ENCODE data around the gene METRN.

DNA sequence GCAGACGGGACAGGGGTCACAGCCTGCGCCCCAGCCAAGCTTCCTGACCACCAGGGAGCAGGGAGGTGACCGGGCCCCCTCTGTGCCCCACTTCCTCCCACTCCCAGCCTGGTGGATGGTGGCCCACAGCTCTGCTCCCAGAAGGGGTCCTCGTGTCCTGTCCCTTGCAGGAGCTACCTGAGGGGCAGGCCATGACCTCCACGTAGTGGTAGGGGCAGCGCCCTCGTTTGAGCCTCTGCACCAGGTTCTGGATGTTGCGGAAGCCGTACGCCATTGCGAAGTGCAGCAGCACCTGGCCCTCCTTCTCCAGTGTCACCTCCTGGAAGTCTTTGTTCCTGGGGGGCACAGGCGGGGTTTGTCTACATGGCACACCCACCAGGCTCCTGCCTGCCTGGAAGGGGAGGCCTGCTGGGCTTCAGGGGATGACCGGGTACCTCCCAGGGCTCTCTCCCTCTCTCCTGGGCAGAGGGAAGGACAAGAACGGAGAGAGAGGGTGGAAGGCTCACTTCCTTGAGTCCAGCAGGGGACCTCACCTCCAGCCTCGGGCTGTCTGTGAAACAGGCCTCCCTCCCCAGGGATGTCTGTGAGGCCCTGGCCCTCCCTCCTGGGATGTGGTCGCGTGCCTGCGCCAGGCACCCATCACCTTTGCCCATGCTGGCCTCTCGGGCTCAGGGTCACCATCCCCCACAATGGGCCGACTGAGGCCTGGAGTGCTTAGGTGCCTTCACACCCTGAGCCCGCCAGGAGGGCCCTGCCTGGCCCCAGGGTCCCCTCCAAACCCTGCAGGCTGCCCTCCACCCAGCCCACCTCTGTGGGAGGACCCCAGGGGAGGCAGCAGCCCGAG lies 16.0 kb downstream of the METRN start:
- TF ChIP-seq, protein P1, sequence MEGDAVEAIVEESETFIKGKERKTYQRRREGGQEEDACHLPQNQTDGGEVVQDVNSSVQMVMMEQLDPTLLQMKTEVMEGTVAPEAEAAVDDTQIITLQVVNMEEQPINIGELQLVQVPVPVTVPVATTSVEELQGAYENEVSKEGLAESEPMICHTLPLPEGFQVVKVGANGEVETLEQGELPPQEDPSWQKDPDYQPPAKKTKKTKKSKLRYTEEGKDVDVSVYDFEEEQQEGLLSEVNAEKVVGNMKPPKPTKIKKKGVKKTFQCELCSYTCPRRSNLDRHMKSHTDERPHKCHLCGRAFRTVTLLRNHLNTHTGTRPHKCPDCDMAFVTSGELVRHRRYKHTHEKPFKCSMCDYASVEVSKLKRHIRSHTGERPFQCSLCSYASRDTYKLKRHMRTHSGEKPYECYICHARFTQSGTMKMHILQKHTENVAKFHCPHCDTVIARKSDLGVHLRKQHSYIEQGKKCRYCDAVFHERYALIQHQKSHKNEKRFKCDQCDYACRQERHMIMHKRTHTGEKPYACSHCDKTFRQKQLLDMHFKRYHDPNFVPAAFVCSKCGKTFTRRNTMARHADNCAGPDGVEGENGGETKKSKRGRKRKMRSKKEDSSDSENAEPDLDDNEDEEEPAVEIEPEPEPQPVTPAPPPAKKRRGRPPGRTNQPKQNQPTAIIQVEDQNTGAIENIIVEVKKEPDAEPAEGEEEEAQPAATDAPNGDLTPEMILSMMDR (IDR thresholded peaks at IDR 0.05): no peak
- no peak for TF ChIP-seq ZFX (IDR thresholded peaks at IDR 0.05; ENCODE audit: borderline replicate concordance)

All from 22Rv1 (cell line).